HG03521 (cell line): ENCODE measurements around the gene KIRREL3.

Experiments used
- ATAC-seq: cut with Tn5 transposase; IDR thresholded peaks from one replicate; pipeline ENCODE4 v1.9.1; 2021; ENCODE audit warnings: mild to moderate bottlenecking, moderate library complexity; ENCODE audit not compliant: unreplicated experiment

KIRREL3 gene

GRCh38 chr11:126800009-126800408 is 200.6 kb downstream of the KIRREL3 start:
- no peak for ATAC-seq

- ATAC-seq = no peak
These were observed 203.0 kb downstream of the KIRREL3 start for GRCh38 chr11:126797457-126798169.

- no peak for ATAC-seq
These were observed 207.0 kb downstream of the KIRREL3 start for GRCh38 chr11:126793596-126793995.

- ATAC-seq = no peak
These were observed 208.6 kb downstream of the KIRREL3 start for GRCh38 chr11:126791991-126792390.

- ATAC-seq = no peak
These were observed 209.1 kb downstream of the KIRREL3 start for GRCh38 chr11:126791446-126791845.

- ATAC-seq = no peak
These were observed 210.0 kb downstream of the KIRREL3 start for GRCh38 chr11:126790550-126791081.

GRCh38 chr11:126782810-126783209 is 217.8 kb downstream of the KIRREL3 start:
- ATAC-seq = no peak

- no peak for ATAC-seq
These were observed 218.6 kb downstream of the KIRREL3 start for GRCh38 chr11:126781942-126782341.

- ATAC-seq = no peak
These were observed 224.5 kb downstream of the KIRREL3 start for GRCh38 chr11:126776119-126776518.

GRCh38 chr11:126772267-126772666 is 228.3 kb downstream of the KIRREL3 start:
- no peak for ATAC-seq

GRCh38 chr11:126768702-126769101 is 231.9 kb downstream of the KIRREL3 start:
- ATAC-seq = no peak

- no peak for ATAC-seq
These were observed 234.1 kb downstream of the KIRREL3 start for GRCh38 chr11:126766440-126766839.

- ATAC-seq = no peak
These were observed 235.4 kb downstream of the KIRREL3 start for GRCh38 chr11:126765196-126765595.

GRCh38 chr11:126764231-126764630 is 236.3 kb downstream of the KIRREL3 start:
- ATAC-seq = no peak

GRCh38 chr11:126756855-126757254 is 243.7 kb downstream of the KIRREL3 start:
- ATAC-seq = no peak

GRCh38 chr11:126756421-126756820 is 244.1 kb downstream of the KIRREL3 start:
- ATAC-seq = no peak

GRCh38 chr11:126755526-126755925 is 245.0 kb downstream of the KIRREL3 start:
- ATAC-seq = no peak

GRCh38 chr11:126754591-126755426 is 245.8 kb downstream of the KIRREL3 start:
- no peak for ATAC-seq

GRCh38 chr11:126753990-126754389 is 246.6 kb downstream of the KIRREL3 start:
- no peak for ATAC-seq

GRCh38 chr11:126751242-126751641 is 249.3 kb downstream of the KIRREL3 start:
- ATAC-seq = no peak

GRCh38 chr11:126748793-126749192 is 251.8 kb downstream of the KIRREL3 start:
- no peak for ATAC-seq
